Stimulated activated naive CD4-positive, alpha-beta T cell treated with Interleukin-2 at 50 U/mL for 16 hours (primary cell): ENCODE data around the gene HYAL2.

Experiments
- DNase-seq: peaks from one replicate; lab custom pipeline; 2025; lab: John Stamatoyannopoulos, UW

Gene HYAL2

DNA sequence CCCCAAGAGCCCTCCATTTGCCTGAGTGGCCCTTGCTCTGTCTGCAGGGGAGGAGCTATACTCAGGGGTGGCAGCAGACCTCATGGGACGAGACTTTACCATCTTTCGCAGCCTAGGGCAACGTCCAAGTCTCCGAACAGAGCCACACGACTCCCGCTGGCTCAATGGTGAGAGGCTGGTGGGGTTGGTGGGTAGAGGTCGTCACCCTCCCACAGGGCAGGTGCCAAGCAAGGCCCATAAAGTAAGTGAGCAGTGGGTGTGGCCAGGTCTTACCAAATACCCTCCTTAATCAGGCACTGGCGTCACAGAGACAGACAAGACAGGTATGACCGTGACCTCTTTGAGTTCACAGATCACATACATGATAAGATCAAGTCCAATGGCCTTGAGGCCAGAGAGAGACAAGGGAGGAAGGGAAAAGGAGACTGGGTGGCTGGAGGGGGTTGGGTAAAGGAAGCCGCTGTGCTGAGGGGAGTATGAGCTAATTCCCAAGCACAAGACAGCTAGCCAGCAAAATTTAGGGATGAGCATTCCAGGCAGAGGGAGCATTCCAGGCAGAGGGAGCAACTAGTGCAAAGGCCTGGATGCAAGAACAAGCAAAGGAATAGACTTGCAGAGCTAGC, 51.1 kb downstream of the HYAL2 start:
- DNase-seq = no peak

- DNase-seq = no peak
Observed at GRCh38 chr3:50270422-50271224, 51.9 kb downstream of the HYAL2 start.

- no peak for DNase-seq
Observed at GRCh38 chr3:50269977-50270413, 52.5 kb downstream of the HYAL2 start.

GRCh38 chr3:50269460-50269859, 53.1 kb downstream of the HYAL2 start:
- no peak for DNase-seq

DNA sequence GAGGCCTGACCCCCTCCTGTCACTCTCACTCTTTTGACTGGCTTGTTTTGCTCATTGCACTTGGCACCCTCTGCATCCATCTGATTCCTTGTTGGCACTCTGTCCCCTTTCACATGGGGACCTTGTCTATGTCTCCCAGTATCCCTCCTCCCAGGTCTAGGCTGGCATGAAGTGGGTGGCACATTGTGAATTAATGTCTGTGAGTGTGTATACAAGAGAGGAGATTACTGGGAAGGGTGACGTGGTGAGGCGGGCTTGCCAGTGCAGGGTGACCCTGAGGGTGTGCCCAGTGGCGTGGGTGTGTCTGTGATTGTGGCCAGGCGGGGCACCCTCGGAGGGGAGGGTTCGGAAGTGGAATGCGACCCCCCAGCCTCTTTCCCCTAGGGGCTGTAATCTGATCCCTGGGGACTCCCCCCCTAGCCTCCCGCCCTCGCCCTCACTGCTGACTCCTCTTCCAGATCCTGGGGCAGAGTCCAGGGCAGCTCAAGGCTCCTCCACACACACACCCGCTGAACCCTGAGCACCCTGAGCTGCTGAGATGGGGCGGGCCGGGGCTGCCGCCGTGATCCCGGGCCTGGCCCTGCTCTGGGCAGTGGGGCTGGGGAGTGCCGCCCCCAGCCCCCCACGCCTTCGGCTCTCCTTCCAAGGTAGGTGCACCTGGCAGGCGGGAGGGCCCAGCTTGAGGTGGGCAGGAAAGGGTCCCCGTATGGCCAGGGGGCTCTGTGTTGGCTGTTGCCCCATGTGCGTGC, 53.7 kb downstream of the HYAL2 start, which contains the start of gene SEMA3B:
Gene SEMA3B (plus strand): TSS at position 445 of the 749 bp plus-strand sequence. CDS start 94 bp downstream, at position 539.
- no peak for DNase-seq

DNA sequence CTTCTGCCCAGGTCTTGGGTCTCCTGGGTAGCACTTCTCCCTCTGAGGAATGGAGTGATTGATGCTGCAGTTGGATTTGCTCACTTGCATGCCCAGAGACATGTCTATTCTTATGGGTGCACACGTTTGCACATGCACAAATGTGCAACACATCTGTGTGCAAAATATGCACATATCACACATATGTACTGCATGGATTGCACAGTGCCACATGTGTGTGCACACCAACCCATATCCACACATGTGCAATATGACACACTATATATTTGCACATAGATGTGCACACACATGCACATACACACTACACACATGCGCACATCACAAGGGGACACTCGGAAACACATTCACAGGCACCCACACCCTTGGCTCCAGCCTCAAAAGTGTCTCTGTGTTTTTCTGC, 54.3 kb downstream of the HYAL2 start:
- no peak for DNase-seq
